ENCODE measurements around the gene ETV7. TPM values are rescaled to one million over a fixed set of nuclear protein-coding genes. Genes with fewer than 3 reads are reported as not detected.

ETV7 gene
- total RNA-seq, 3 donors from 2014 or later, result 0.44 to 0.98 (median 0.80) TPM

- H3K27ac ChIP-seq, result no peak overlapping the region
- intact Hi-C loops (cut with DNase I; ENCODE audit: low total_unique reads), result no loop called here
- no peaks in the 10 kb centered on the region for H3K36me3 ChIP-seq
- no peaks in the 10 kb centered on the region for H3K9me3 ChIP-seq
- H3K27me3 ChIP-seq, result no peaks in the 10 kb centered on the region
- no peak for DNase-seq (ENCODE audit: low spot score in 2 of 2)
- no peak for TF ChIP-seq POLR2A (IDR thresholded peaks at IDR 0.05)
- TF ChIP-seq, protein P1, sequence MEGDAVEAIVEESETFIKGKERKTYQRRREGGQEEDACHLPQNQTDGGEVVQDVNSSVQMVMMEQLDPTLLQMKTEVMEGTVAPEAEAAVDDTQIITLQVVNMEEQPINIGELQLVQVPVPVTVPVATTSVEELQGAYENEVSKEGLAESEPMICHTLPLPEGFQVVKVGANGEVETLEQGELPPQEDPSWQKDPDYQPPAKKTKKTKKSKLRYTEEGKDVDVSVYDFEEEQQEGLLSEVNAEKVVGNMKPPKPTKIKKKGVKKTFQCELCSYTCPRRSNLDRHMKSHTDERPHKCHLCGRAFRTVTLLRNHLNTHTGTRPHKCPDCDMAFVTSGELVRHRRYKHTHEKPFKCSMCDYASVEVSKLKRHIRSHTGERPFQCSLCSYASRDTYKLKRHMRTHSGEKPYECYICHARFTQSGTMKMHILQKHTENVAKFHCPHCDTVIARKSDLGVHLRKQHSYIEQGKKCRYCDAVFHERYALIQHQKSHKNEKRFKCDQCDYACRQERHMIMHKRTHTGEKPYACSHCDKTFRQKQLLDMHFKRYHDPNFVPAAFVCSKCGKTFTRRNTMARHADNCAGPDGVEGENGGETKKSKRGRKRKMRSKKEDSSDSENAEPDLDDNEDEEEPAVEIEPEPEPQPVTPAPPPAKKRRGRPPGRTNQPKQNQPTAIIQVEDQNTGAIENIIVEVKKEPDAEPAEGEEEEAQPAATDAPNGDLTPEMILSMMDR (IDR thresholded peaks at IDR 0.05), result no peak
- TF ChIP-seq POLR2AphosphoS5 (IDR thresholded peaks at IDR 0.05), result no peak
- no peak overlapping the region for H3K4me3 ChIP-seq
- no peaks in the 10 kb centered on the region for H3K4me1 ChIP-seq
Observed at GRCh38 chr6:36346486-36347273, 40.8 kb downstream of the ETV7 start.

- no peaks in the 10 kb centered on the region for H3K27me3 ChIP-seq
- TF ChIP-seq POLR2A (IDR thresholded peaks at IDR 0.05) (no peak), POLR2AphosphoS5 (IDR thresholded peaks at IDR 0.05) (no peak)
- TF ChIP-seq, protein P1 (IDR thresholded peaks at IDR 0.05), result no peak
- H3K4me3 ChIP-seq, result no peak overlapping the region
- H3K4me1 ChIP-seq, result no peaks in the 10 kb centered on the region
- no peak for DNase-seq (ENCODE audit: low spot score in 2 of 2)
- intact Hi-C loops (cut with DNase I; ENCODE audit: low total_unique reads), result no loop called here
- no peak overlapping the region for H3K27ac ChIP-seq
- no peaks in the 10 kb centered on the region for H3K9me3 ChIP-seq
- no peaks in the 10 kb centered on the region for H3K36me3 ChIP-seq
Observed at GRCh38 chr6:36345681-36346466, 41.6 kb downstream of the ETV7 start.

GRCh38 chr6:36343109-36343680, 44.3 kb downstream of the ETV7 start:
- Histone ChIP-seq H3K27ac (no peak overlapping the region), H3K4me1 (no peaks in the 10 kb centered on the region), H3K36me3 (no peaks in the 10 kb centered on the region), H3K9me3 (no peaks in the 10 kb centered on the region), H3K4me3 (no peak overlapping the region), H3K27me3 (no peaks in the 10 kb centered on the region)
- TF ChIP-seq, protein P1 (IDR thresholded peaks at IDR 0.05), result no peak
- TF ChIP-seq POLR2A (IDR thresholded peaks at IDR 0.05) (no peak), POLR2AphosphoS5 (IDR thresholded peaks at IDR 0.05) (no peak)
- DNase-seq (ENCODE audit: low spot score in 2 of 2), result no peak
- intact Hi-C loops (cut with DNase I; ENCODE audit: low total_unique reads), result no loop called here

DNA sequence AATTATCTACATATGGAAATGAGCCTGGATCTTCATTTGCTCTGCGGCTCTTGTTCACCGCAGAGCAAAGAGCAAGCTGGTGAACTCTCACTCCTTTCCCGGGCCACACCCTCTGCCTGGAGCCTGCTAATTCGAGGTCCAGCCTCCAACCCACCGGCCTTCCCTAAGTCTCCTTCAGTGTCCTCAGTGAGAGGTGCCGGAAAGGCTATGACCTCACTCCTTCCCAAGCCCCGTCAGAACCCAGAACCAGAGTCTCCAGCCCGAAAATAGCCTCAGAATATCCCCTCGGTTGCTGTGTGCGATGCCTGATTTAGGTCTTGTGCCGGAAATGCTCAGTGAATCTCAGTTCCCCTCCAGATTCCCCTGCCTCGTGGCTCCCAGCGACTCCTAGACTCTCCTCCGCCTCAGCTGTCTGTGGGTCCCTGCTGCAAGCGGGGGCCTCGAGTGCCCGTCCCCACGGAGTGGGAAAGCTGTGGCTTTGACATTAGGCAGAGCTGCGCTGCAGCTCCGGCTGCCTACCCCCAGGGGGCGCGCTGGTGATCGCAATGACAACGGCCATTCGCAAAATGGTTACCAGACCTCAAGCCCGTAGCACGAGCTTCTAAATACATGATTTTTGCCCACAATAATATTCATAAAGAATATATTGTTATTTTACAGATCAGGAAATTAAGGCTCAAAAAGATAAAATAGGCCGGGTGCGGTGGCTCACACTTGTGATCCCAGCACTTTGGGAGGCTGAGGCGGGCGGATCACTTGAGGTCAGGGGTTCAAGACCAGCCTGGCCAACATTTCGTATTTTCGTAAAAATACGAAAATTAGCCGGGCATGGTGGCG, 46.6 kb downstream of the ETV7 start:
- Histone ChIP-seq H3K9me3 (no peaks in the 10 kb centered on the region), H3K27ac (peak overlapping the region in 1 of 2 donors; percentile 49), H3K27me3 (no peaks in the 10 kb centered on the region), H3K36me3 (no peaks in the 10 kb centered on the region), H3K4me1 (no peaks in the 10 kb centered on the region), H3K4me3 (peak overlapping the region; percentile 0 to 55 (median 18))
- TF ChIP-seq, protein P1 (IDR thresholded peaks at IDR 0.05), result peak; percentile 76 to 91 (median 81)
- TF ChIP-seq POLR2A (IDR thresholded peaks at IDR 0.05), result no peak
- TF ChIP-seq POLR2AphosphoS5 (IDR thresholded peaks at IDR 0.05), result no peak
- DNase-seq (ENCODE audit: low spot score in 2 of 2), result peak; percentile 46 to 75
- intact Hi-C loops (cut with DNase I; ENCODE audit: low total_unique reads), result no loop called here

All from breast epithelium (tissue), 4 donors.